Esophagus squamous epithelium (tissue), 4 donors: ENCODE results near the gene CACNA1B.

Experiments
- POLR2A ChIP-seq, 4 donors: fragments of 450-650 bp; IDR thresholded peaks; one replicate each; pipeline ENCODE4 v1.6.1; 2017; ENCODE audit warnings: antibody characterized with exemption in 4 of 4, mild to moderate bottlenecking in 4 of 4, moderate library complexity in 3 of 4
- TF ChIP-seq, protein P1 (sequence below), 6 experiments: fragments of 450-650 bp in 4 of 6; fragments of 200-600 bp in 2 of 6; sonication (generic) in 2 of 6; IDR thresholded peaks; one replicate each; pipeline ENCODE4 v1.5.1; 2016 to 2019; ENCODE audit warnings: antibody characterized with exemption in 6 of 6, mild to moderate bottlenecking in 4 of 6, moderate library complexity in 4 of 6

DNA sequence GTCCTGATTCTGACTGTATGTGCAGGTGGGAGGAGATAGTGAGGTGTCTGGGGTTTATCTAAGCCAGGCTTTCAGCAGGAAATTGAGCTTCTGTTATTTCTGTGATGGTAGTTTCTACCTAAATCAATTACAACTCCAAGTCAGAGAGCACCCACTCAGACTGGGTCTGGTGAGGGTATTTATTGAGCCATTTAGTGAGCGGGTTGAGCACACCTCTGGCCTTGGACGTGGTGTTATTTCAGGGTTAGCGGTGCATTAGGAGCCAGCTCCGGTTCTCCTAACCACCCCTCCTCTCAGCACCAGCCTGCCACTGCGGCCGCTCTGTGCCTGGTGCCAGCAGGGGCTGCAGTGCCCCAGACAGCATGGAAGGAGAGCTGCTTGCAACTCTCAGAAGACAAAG, 238.9 kb downstream of the CACNA1B start:
- TF ChIP-seq POLR2A (IDR thresholded peaks at IDR 0.05) = no peak
- TF ChIP-seq, protein P1, sequence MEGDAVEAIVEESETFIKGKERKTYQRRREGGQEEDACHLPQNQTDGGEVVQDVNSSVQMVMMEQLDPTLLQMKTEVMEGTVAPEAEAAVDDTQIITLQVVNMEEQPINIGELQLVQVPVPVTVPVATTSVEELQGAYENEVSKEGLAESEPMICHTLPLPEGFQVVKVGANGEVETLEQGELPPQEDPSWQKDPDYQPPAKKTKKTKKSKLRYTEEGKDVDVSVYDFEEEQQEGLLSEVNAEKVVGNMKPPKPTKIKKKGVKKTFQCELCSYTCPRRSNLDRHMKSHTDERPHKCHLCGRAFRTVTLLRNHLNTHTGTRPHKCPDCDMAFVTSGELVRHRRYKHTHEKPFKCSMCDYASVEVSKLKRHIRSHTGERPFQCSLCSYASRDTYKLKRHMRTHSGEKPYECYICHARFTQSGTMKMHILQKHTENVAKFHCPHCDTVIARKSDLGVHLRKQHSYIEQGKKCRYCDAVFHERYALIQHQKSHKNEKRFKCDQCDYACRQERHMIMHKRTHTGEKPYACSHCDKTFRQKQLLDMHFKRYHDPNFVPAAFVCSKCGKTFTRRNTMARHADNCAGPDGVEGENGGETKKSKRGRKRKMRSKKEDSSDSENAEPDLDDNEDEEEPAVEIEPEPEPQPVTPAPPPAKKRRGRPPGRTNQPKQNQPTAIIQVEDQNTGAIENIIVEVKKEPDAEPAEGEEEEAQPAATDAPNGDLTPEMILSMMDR (IDR thresholded peaks at IDR 0.05) = no peak
